Measurements from ENCODE around the gene CFAP52. TPM values are rescaled to one million over a fixed set of nuclear protein-coding genes. Genes with fewer than 3 reads are reported as not detected.

The CFAP52 gene
- polyA plus RNA-seq, 2 of the 4 experiments (the other 2 are of a cell fraction), result 0.23 TPM; not detected in 1

DNA sequence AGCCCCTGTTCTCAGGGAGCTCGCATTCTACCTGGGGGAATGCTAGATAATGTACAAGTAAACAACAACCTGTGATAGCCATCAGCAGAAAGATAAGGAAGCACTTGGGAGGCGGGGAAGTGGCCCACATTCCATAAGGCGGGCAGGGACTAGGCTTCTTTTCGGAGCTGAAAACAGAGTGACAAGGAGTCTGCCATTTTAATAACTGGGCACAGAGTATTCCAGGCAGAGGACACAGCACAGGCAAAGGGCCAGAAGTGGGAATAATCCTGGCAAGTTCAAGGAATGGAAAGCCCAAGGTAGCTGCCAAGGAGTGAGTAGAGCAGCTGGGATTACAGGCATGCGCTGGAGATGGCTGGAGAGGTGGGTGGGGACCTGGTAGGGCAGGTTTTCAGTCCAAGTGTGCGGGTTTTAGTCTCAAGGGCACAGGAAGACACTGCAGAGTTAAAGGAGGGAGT, 93.1 kb downstream of the CFAP52 start:
- no peak overlapping the region for H3K27ac ChIP-seq
- TF ChIP-seq ZC3H11A (IDR thresholded peaks at IDR 0.05), result no peak
- no peak for TF ChIP-seq HOXB13 (CRISPR knock-in tag; IDR thresholded peaks at IDR 0.05; ENCODE audit: low read depth)
- TF ChIP-seq CBX8 (IDR thresholded peaks at IDR 0.05), result no peak
- no peak for TF ChIP-seq POLR2AphosphoS2 (conservative IDR thresholded peaks at IDR 0.05; ENCODE audit: low read length)
- TF ChIP-seq, protein P1, sequence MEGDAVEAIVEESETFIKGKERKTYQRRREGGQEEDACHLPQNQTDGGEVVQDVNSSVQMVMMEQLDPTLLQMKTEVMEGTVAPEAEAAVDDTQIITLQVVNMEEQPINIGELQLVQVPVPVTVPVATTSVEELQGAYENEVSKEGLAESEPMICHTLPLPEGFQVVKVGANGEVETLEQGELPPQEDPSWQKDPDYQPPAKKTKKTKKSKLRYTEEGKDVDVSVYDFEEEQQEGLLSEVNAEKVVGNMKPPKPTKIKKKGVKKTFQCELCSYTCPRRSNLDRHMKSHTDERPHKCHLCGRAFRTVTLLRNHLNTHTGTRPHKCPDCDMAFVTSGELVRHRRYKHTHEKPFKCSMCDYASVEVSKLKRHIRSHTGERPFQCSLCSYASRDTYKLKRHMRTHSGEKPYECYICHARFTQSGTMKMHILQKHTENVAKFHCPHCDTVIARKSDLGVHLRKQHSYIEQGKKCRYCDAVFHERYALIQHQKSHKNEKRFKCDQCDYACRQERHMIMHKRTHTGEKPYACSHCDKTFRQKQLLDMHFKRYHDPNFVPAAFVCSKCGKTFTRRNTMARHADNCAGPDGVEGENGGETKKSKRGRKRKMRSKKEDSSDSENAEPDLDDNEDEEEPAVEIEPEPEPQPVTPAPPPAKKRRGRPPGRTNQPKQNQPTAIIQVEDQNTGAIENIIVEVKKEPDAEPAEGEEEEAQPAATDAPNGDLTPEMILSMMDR (IDR thresholded peaks at IDR 0.05), result no peak
- TF ChIP-seq RNF2 (IDR thresholded peaks at IDR 0.05; ENCODE audit: borderline replicate concordance, low read depth), result no peak
- DNase-seq (ENCODE audit: low read depth in 1 of 2, low spot score in 1 of 2) (no peak), ATAC-seq (no peak), FAIRE-seq (no peak)
- CTCF ChIA-PET, result interaction anchor here (1.0 kb wide), 1 partner anchor 13 kb away, joined by 3 read pairs; no protein-coding TSS in a partner anchor
- H3K4me2 ChIP-seq, result no peak overlapping the region
- H3K4me3 ChIP-seq, result no peak overlapping the region
- H3K9me3 ChIP-seq, result no peaks in the 10 kb centered on the region
- POLR2A ChIA-PET, result no interaction called here
- 88% methylated on average over 6 of the region's 6 CpGs for WGBS (ENCODE audit: missing lambda C conversion rate)
- no peaks in the 10 kb centered on the region for H3K4me1 ChIP-seq

GRCh38 chr17:9670596-9670995, 94.2 kb downstream of the CFAP52 start:
- ATAC-seq (no peak), DNase-seq (ENCODE audit: low read depth in 1 of 2, low spot score in 1 of 2) (no peak), FAIRE-seq (no peak)
- H3K27ac ChIP-seq, result no peak overlapping the region
- ChIA-PET POLR2A (no interaction called here), CTCF (no interaction called here)
- no peak overlapping the region for H3K4me3 ChIP-seq
- H3K4me1 ChIP-seq, result no peaks in the 10 kb centered on the region
- H3K4me2 ChIP-seq, result no peak overlapping the region
- H3K9me3 ChIP-seq, result no peaks in the 10 kb centered on the region
- 68% methylated on average over 8 of the region's 8 CpGs for WGBS (ENCODE audit: missing lambda C conversion rate)
- no peak for TF ChIP-seq NFE2L2 (conservative IDR thresholded peaks at IDR 0.05; ENCODE audit: low read length)
- TF ChIP-seq, protein P2, sequence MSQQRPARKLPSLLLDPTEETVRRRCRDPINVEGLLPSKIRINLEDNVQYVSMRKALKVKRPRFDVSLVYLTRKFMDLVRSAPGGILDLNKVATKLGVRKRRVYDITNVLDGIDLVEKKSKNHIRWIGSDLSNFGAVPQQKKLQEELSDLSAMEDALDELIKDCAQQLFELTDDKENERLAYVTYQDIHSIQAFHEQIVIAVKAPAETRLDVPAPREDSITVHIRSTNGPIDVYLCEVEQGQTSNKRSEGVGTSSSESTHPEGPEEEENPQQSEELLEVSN (IDR thresholded peaks at IDR 0.05; ENCODE audit: borderline replicate concordance, low read depth), result no peak
- no peak for TF ChIP-seq TP53 (CRISPR knock-in tag; IDR thresholded peaks at IDR 0.05)
- TF ChIP-seq ZNF302 (CRISPR knock-in tag; IDR thresholded peaks at IDR 0.05), result no peak
- no peak for TF ChIP-seq CHD2 (IDR thresholded peaks at IDR 0.05; ENCODE audit: low read length, partially characterized antibody)

DNA sequence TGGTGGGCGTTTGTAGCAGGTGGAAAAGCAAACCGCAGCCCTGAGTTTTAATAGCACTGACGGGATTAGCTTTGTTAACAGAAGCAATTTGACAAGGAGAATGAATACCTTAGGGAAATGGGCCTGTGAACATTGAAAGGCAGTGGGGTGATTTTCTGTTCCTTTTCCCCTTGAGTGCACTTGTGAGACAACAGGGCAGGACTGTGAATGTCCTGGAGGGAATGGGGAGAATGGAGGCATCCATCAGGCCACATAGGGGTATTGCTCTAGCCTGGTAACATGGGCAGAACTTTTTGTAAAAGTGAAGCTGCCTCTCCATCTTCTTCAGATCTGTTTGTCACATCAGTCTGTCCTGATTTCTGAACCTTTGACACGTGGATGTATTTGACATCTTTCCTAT, 95.1 kb downstream of the CFAP52 start:
- 70% methylated on average over 4 of the region's 4 CpGs for WGBS (ENCODE audit: missing lambda C conversion rate)
- no peak for FAIRE-seq
- Histone ChIP-seq H3K27ac (no peak overlapping the region), H3K4me1 (peaks cover 4% of the 10 kb centered on the region), H3K4me3 (no peak overlapping the region), H3K4me2 (no peak overlapping the region), H3K9me3 (no peaks in the 10 kb centered on the region)
- ATAC-seq, result no peak; a peak in 1 of 6 replicates
- TF ChIP-seq, protein P3, sequence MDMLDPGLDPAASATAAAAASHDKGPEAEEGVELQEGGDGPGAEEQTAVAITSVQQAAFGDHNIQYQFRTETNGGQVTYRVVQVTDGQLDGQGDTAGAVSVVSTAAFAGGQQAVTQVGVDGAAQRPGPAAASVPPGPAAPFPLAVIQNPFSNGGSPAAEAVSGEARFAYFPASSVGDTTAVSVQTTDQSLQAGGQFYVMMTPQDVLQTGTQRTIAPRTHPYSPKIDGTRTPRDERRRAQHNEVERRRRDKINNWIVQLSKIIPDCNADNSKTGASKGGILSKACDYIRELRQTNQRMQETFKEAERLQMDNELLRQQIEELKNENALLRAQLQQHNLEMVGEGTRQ (IDR thresholded peaks at IDR 0.05), result no peak
- TF ChIP-seq HOXB13 (CRISPR knock-in tag; IDR thresholded peaks at IDR 0.05; ENCODE audit: low read depth) (no peak), SREBF2 (IDR thresholded peaks at IDR 0.05) (no peak), CHD4 (IDR thresholded peaks at IDR 0.05; ENCODE audit: borderline replicate concordance) (no peak), MAZ (IDR thresholded peaks at IDR 0.05; ENCODE audit: borderline replicate concordance, low read depth, low read length) (no peak), HEYL (CRISPR knock-in tag; IDR thresholded peaks at IDR 0.05) (no peak), BHLHE40 (IDR thresholded peaks at IDR 0.05; ENCODE audit: low read depth, low read length) (no peak), HOXB5 (CRISPR knock-in tag; IDR thresholded peaks at IDR 0.05) (no peak), HOXA7 (CRISPR knock-in tag; IDR thresholded peaks at IDR 0.05) (no peak), ZSCAN20 (CRISPR knock-in tag; IDR thresholded peaks at IDR 0.05) (no peak), RCOR1 (IDR thresholded peaks at IDR 0.05; ENCODE audit: low read depth, low read length) (no peak), PHF8 (IDR thresholded peaks at IDR 0.05; ENCODE audit: borderline replicate concordance, low read depth) (no peak), JUN (IDR thresholded peaks at IDR 0.05) (no peak), FOXS1 (CRISPR knock-in tag; IDR thresholded peaks at IDR 0.05) (no peak), CBX8 (IDR thresholded peaks at IDR 0.05) (no peak), MAFK (IDR thresholded peaks at IDR 0.05; ENCODE audit: partially characterized antibody) (no peak), CEBPB (IDR thresholded peaks at IDR 0.05) (no peak), FOSB (CRISPR knock-in tag; IDR thresholded peaks at IDR 0.05) (no peak)
- TF ChIP-seq, protein P4, sequence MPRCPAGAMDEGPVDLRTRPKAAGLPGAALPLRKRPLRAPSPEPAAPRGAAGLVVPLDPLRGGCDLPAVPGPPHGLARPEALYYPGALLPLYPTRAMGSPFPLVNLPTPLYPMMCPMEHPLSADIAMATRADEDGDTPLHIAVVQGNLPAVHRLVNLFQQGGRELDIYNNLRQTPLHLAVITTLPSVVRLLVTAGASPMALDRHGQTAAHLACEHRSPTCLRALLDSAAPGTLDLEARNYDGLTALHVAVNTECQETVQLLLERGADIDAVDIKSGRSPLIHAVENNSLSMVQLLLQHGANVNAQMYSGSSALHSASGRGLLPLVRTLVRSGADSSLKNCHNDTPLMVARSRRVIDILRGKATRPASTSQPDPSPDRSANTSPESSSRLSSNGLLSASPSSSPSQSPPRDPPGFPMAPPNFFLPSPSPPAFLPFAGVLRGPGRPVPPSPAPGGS (IDR thresholded peaks at IDR 0.05), result no peak
- TF ChIP-seq, protein P1 (IDR thresholded peaks at IDR 0.05), result no peak
- ChIA-PET CTCF (no interaction called here), POLR2A (no interaction called here)
- no peak for DNase-seq (ENCODE audit: low read depth in 1 of 2, low spot score in 1 of 2)

Measured in A549 (cell line).